Ovary (tissue), 9 donors: ENCODE results near the gene FLNC. TPM values are rescaled to one million over a fixed set of nuclear protein-coding genes. Genes with fewer than 3 reads are reported as not detected.

Source experiments
- DNase-seq, 5 donors: peaks; one replicate each; pipeline ENCODE4 v3.0.0-alpha.2; 2019 to 2020
- H3K27ac ChIP-seq, 2 donors: fragments of 200-600 bp; one replicate each; pipeline versions ENCODE4 v1.5.1 to v1.8.0; 2019 to 2022
- H3K27me3 ChIP-seq: fragments of 200-600 bp; one replicate; pipeline ENCODE4 v1.8.0; 2022
- H3K36me3 ChIP-seq: fragments of 200-600 bp; sonication (generic); one replicate; pipeline ENCODE4 v1.5.1; 2019
- H3K4me1 ChIP-seq: one replicate; pipeline ENCODE4 v1.8.1; 2013; ENCODE audit warnings: mild to moderate bottlenecking, moderate library complexity; ENCODE audit not compliant: insufficient read depth
- H3K4me3 ChIP-seq: fragments of 200-600 bp; sonication (generic); one replicate; pipeline ENCODE4 v1.5.1; 2017
- H3K9me3 ChIP-seq, 2 donors: fragments of 200-600 bp in 1 of 2; sonication (generic) in 1 of 2; one replicate each; pipeline versions ENCODE4 v1.5.1 to v1.8.1; 2013 to 2019; ENCODE audit warnings: mild to moderate bottlenecking in 1 of 2, moderate library complexity in 1 of 2
- CTCF ChIP-seq, 3 donors: fragments of 450-650 bp in 2 of 3; fragments of 200-600 bp in 1 of 3; IDR thresholded peaks; one replicate each; pipeline versions ENCODE4 v1.5.1 to v1.8.0; 2016 to 2022; ENCODE audit warnings: antibody characterized with exemption in 3 of 3, mild to moderate bottlenecking in 1 of 3
- EP300 ChIP-seq: sonication (generic); formaldehyde crosslinking; IDR thresholded peaks from one replicate; pipeline ENCODE4 v1.6.1; 2017; ENCODE audit warnings: antibody characterized with exemption
- POLR2A ChIP-seq: fragments of 450-650 bp; IDR thresholded peaks from one replicate; pipeline ENCODE4 v1.6.1; 2017; ENCODE audit warnings: antibody characterized with exemption, mild to moderate bottlenecking, moderate library complexity
- WGBS, 3 donors: extraction: QIAGEN DNeasy Blood & Tissue Kit in 1 of 3; methylation state at CpG; one replicate each; pipeline versions ENCODE4 v1.1.5 to v1.1.7; 2013 to 2017; 5-methylcytosine and 5-hydroxymethylcytosine counted together
- intact Hi-C, 4 donors: fragments of 100-400 bp; cut with DNase I; formaldehyde crosslinking; loops; one replicate each; pipeline versions ENCODE4 v1.11.0 to v1.15.1; 2022 to 2023
- polyA plus RNA-seq, 2 donors: library from polyadenylated mRNA; stranded (reverse); fragments of 200-250 nt in 1 of 2; fragments of 350-450 nt in 1 of 2; fragmentation: Illumina TruSeq in 1 of 2; extraction: RNeasy Lipid Tissue Mini Kit (QIAGEN cat#74804) in 1 of 2; gene quantifications; one replicate each; pipeline ENCODE4 v1.2.3, GENCODE V29; 2013 to 2014
- total RNA-seq, 7 donors: library from RNA; depleted of rRNA in 2 of 7; stranded (reverse); fragments of >200 nt in 2 of 7; fragmentation: NEBNext Ultra II Directional in 3 of 7; extraction: Animal tissue kit (Norgen Biotek cat#: 25700) in 3 of 7; gene quantifications; one replicate each; pipeline versions ENCODE4 v1.1.0 to v1.2.4, GENCODE V29; 2016 to 2023
- donor health status: DM: no; HTN: no; CAD: no; lungs with moderate emphysema.
- donor health status: DM: no; HTN: no; CAD: no.
- donor health status: Bipolar disorder and iron deficiency.
- donor health status: DM: yes; HTN: yes; CAD: no.
- donor health status: DM: no; HTN: no; CAD: no.
- donor health status: DM: yes; HTN: yes; CAD: no.

Gene FLNC
- total and polyA plus RNA-seq, 9 donors, result 6.5 to 51.2 (median 16.4) TPM

- no peak for TF ChIP-seq EP300
- no peak for TF ChIP-seq CTCF (IDR thresholded peaks at IDR 0.05)
- TF ChIP-seq POLR2A, result no peak
- intact Hi-C loops, result no loop called here
- no peak overlapping the region for H3K4me3 ChIP-seq
- H3K4me1 ChIP-seq, result no peaks in the 10 kb centered on the region
- H3K27me3 ChIP-seq, result no peaks in the 10 kb centered on the region
- no peak for DNase-seq
- no peak overlapping the region for H3K27ac ChIP-seq
- WGBS, 3 donors, result 92 to 94% (median 92%) methylated on average over 16 of the region's 16 CpGs
- H3K36me3 ChIP-seq, result no peaks in the 10 kb centered on the region
- H3K9me3 ChIP-seq, result no peaks in the 10 kb centered on the region
Measured at GRCh38 chr7:128849156-128849515, 18.9 kb downstream of the FLNC start.

GRCh38 chr7:128849804-128850490, 19.7 kb downstream of the FLNC start:
- Histone ChIP-seq H3K4me3 (no peak overlapping the region), H3K9me3 (no peaks in the 10 kb centered on the region), H3K27ac (no peak overlapping the region), H3K36me3 (no peaks in the 10 kb centered on the region), H3K4me1 (no peaks in the 10 kb centered on the region), H3K27me3 (no peaks in the 10 kb centered on the region)
- no peak for DNase-seq
- intact Hi-C loops, result no loop called here
- TF ChIP-seq POLR2A (no peak), EP300 (no peak), CTCF (IDR thresholded peaks at IDR 0.05) (no peak)
- WGBS, 3 donors, result 90 to 91% (median 91%) methylated on average over 18 of the region's 18 CpGs

- Histone ChIP-seq H3K27me3 (no peaks in the 10 kb centered on the region), H3K36me3 (no peaks in the 10 kb centered on the region), H3K9me3 (no peaks in the 10 kb centered on the region), H3K4me3 (no peak overlapping the region), H3K4me1 (no peaks in the 10 kb centered on the region), H3K27ac (no peak overlapping the region)
- TF ChIP-seq POLR2A, result no peak
- TF ChIP-seq CTCF (IDR thresholded peaks at IDR 0.05), result no peak
- no peak for TF ChIP-seq EP300
- intact Hi-C loops, result no loop called here
- no peak for DNase-seq
- 89 to 90% (median 89%) methylated on average over 28 of the region's 28 CpGs for WGBS, 3 donors
Measured at GRCh38 chr7:128852537-128853254, 22.5 kb downstream of the FLNC start.

GRCh38 chr7:128853799-128854198, 23.6 kb downstream of the FLNC start:
- no peak for DNase-seq
- peaks cover 3% of the 10 kb centered on the region for H3K4me1 ChIP-seq
- H3K36me3 ChIP-seq, result no peaks in the 10 kb centered on the region
- no peak for TF ChIP-seq POLR2A
- no peak for TF ChIP-seq EP300
- no peak for TF ChIP-seq CTCF (IDR thresholded peaks at IDR 0.05)
- no peak overlapping the region for H3K4me3 ChIP-seq
- no peaks in the 10 kb centered on the region for H3K27me3 ChIP-seq
- WGBS, 3 donors, result 85 to 92% (median 89%) methylated on average over 23 of the region's 23 CpGs
- no peaks in the 10 kb centered on the region for H3K9me3 ChIP-seq
- intact Hi-C loops, result no loop called here
- H3K27ac ChIP-seq, result no peak overlapping the region
